Adrenal gland (tissue), 5 donors: ENCODE results near the gene PRKAR1B.

ENCODE experiments used
- POLR2A ChIP-seq, 2 donors: fragments of 450-650 bp; IDR thresholded peaks; one replicate each; pipeline ENCODE4 v1.6.1; 2017; ENCODE audit warnings: antibody characterized with exemption in 2 of 2, mild to moderate bottlenecking in 2 of 2, moderate library complexity in 1 of 2
- TF ChIP-seq, protein P1 (sequence below), 6 experiments: fragments of 450-650 bp in 4 of 6; fragments of 200-600 bp in 2 of 6; sonication (generic) in 1 of 6; IDR thresholded peaks; 1 replicate in 5 of 6; 2 replicates in 1 of 6; pipeline versions ENCODE4 v1.5.1 to v1.8.0; 2016 to 2021; ENCODE audit warnings: antibody characterized with exemption in 6 of 6, mild to moderate bottlenecking in 2 of 6, moderate library complexity in 1 of 6
- donor health status: DM: no; HTN: no; CAD: no.

DNA sequence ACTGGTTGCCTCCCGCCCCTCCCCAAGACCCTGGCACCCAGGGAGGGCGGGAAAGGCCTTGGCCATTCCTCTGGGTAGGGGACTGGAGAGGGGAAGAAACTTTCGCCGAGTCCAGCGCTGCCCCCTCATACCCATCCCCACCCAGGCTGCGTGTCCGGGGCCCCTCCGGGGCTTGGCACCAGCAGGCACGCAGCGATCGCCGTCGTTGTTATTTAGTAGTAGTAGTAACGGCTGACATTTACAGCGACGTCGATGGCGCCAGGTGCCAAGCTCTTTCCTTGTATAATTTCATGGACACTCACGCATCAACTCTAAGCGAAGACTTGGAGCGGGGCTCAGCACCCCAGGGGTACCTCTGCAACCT lies 204.1 kb downstream of the PRKAR1B start:
- TF ChIP-seq, protein P1, sequence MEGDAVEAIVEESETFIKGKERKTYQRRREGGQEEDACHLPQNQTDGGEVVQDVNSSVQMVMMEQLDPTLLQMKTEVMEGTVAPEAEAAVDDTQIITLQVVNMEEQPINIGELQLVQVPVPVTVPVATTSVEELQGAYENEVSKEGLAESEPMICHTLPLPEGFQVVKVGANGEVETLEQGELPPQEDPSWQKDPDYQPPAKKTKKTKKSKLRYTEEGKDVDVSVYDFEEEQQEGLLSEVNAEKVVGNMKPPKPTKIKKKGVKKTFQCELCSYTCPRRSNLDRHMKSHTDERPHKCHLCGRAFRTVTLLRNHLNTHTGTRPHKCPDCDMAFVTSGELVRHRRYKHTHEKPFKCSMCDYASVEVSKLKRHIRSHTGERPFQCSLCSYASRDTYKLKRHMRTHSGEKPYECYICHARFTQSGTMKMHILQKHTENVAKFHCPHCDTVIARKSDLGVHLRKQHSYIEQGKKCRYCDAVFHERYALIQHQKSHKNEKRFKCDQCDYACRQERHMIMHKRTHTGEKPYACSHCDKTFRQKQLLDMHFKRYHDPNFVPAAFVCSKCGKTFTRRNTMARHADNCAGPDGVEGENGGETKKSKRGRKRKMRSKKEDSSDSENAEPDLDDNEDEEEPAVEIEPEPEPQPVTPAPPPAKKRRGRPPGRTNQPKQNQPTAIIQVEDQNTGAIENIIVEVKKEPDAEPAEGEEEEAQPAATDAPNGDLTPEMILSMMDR (IDR thresholded peaks at IDR 0.05): no peak
- TF ChIP-seq POLR2A (IDR thresholded peaks at IDR 0.05): no peak
